HepG2 (cell line): ENCODE data around the gene ZNF281. TPM values are rescaled to one million over a fixed set of nuclear protein-coding genes. Genes with fewer than 3 reads are reported as not detected.

ENCODE experiments used
- ATAC-seq: fragments of 200-7000 bp; cut with Tn5 transposase; 3 replicates; pipeline ENCODE4 v1.9.1; 2020; ENCODE audit warnings: mild to moderate bottlenecking, moderate library complexity
- BruUV-seq: library from RNA; stranded (reverse); fragments of 400-500 nt; replicated peaks from 2 replicates; lab custom pipeline; 2021; lab: Mats Ljungman, UMichigan
- CTCF ChIA-PET: fragments of 300-600 bp; formaldehyde crosslinking; extraction: SDS; loops from one replicate; lab custom pipeline; 2021; ENCODE audit warnings: low total read pairs, inconsistent platforms, low intra/inter-chr PET ratio; lab: Yijun Ruan, JAX
- POLR2A ChIA-PET: fragments of 350-600 bp; sonication (Branson Sonifier 250); formaldehyde crosslinking; loops from one replicate; lab custom pipeline; 2020; ENCODE audit warnings: antibody characterized with exemption, inconsistent platforms; lab: Yijun Ruan, JAX
- DNase-seq: peaks from one replicate; pipeline ENCODE4 v3.0.0-alpha.2; 2015; ENCODE audit warnings: low spot score
- FAIRE-seq: peaks from 3 replicates; lab custom pipeline; 2011; peaks lifted over from hg19 to GRCh38; lab: Jason Lieb, UNC
- H2AFZ ChIP-seq: one replicate; pipeline ENCODE4 v1.6.1; 2011; ENCODE audit warnings: low read length, inconsistent platforms
- H3K27ac ChIP-seq: fragments of 300-600 bp; 3 replicates; pipeline ENCODE4 v1.8.0; 2011; ENCODE audit warnings: mixed run types, mild to moderate bottlenecking, mixed read lengths, low read length, inconsistent platforms; ENCODE audit not compliant: insufficient read depth; ENCODE audit errors: extremely low read length
- H3K27me3 ChIP-seq, 2 experiments: fragments of 200-600 bp in 1 of 2; 2 replicates in 1 of 2; 3 replicates in 1 of 2; pipeline versions ENCODE4 v1.6.0 to v1.8.0; 2011; ENCODE audit warnings: low read length in 2 of 2, mild to moderate bottlenecking in 2 of 2, moderate library complexity in 2 of 2, inconsistent platforms in 1 of 2; ENCODE audit not compliant: insufficient read depth in 2 of 2, control insufficient read depth in 1 of 2
- H3K36me3 ChIP-seq, 2 experiments: fragments of 200-600 bp in 1 of 2; replicated peaks in 1 of 2; 2 replicates in 1 of 2; 3 replicates in 1 of 2; pipeline versions ENCODE4 v1.5.1 to v1.8.0; 2011; ENCODE audit warnings: low read length in 2 of 2, inconsistent platforms in 1 of 2; ENCODE audit not compliant: insufficient read depth in 2 of 2, control insufficient read depth in 1 of 2
- H3K4me1 ChIP-seq: 2 replicates; pipeline ENCODE4 v1.5.1; 2012; ENCODE audit warnings: low read length, inconsistent platforms; ENCODE audit not compliant: insufficient read depth
- H3K4me2 ChIP-seq: 2 replicates; pipeline ENCODE4 v1.6.0; 2011; ENCODE audit warnings: low read depth, low read length, inconsistent platforms
- H3K4me3 ChIP-seq, 3 experiments: fragments of 200-600 bp in 1 of 3; sonication (generic), shearing (Covaris generic) in 1 of 3; replicated peaks in 1 of 3; 2 replicates each; pipeline ENCODE4 v1.5.1; 2011 to 2016; ENCODE audit warnings: low read length in 3 of 3, inconsistent platforms in 2 of 3, low read depth in 2 of 3, mild to moderate bottlenecking in 2 of 3, control low read depth in 1 of 3, mixed read lengths in 1 of 3; ENCODE audit not compliant: insufficient read depth in 1 of 3
- H3K79me2 ChIP-seq: one replicate; pipeline ENCODE4 v1.6.1; 2011; ENCODE audit warnings: low read length, inconsistent platforms; ENCODE audit not compliant: insufficient read depth
- H3K9ac ChIP-seq: 2 replicates; pipeline ENCODE4 v1.6.0; 2011; ENCODE audit warnings: mild to moderate bottlenecking, low read depth, low read length, inconsistent platforms; ENCODE audit not compliant: insufficient read depth
- H3K9me3 ChIP-seq: 2 replicates; pipeline ENCODE4 v1.5.1; 2012; ENCODE audit warnings: mild to moderate bottlenecking, low read length
- H4K20me1 ChIP-seq: 2 replicates; pipeline ENCODE4 v1.6.0; 2011; ENCODE audit warnings: inconsistent platforms, mild to moderate bottlenecking, low read length, moderate library complexity; ENCODE audit not compliant: insufficient read depth
- HNRNPLL ChIP-seq: fragments of 200-400 bp; formaldehyde crosslinking; IDR thresholded peaks from 2 replicates; pipeline ENCODE4 v1.6.1; 2017; ENCODE audit warnings: mild to moderate bottlenecking, low read depth, low read length; ENCODE audit not compliant: poor library complexity, severe bottlenecking
- IKZF4 ChIP-seq: sonication (generic); formaldehyde crosslinking; IDR thresholded peaks from 2 replicates; pipeline ENCODE4 v1.5.1; 2020; ENCODE audit warnings: borderline replicate concordance, mild to moderate bottlenecking, low read depth, missing genetic modification reagents; ENCODE audit errors: not compliant biosample characterization
- JUNB ChIP-seq: sonication (generic); formaldehyde crosslinking; IDR thresholded peaks from 2 replicates; pipeline ENCODE4 v1.8.0; 2022; ENCODE audit warnings: missing genetic modification reagents, mild to moderate bottlenecking, borderline replicate concordance
- KLF15 ChIP-seq: sonication (generic); formaldehyde crosslinking; IDR thresholded peaks from 2 replicates; pipeline ENCODE4 v1.8.1; 2023; ENCODE audit warnings: borderline replicate concordance, mild to moderate bottlenecking, inconsistent platforms, missing genetic modification reagents, mixed read lengths
- KLF9 ChIP-seq: IDR thresholded peaks from 2 replicates; pipeline ENCODE4 v1.6.1; 2016; ENCODE audit warnings: low read depth
- MAFF ChIP-seq: IDR thresholded peaks from 2 replicates; pipeline ENCODE4 v1.6.1; 2011; ENCODE audit warnings: low read depth, low read length, improper control_type of control experiment
- MAFK ChIP-seq, 2 experiments: IDR thresholded peaks in 1 of 2; conservative IDR thresholded peaks in 1 of 2; 2 replicates each; pipeline ENCODE4 v1.6.1; 2011; ENCODE audit warnings: improper control_type of control experiment in 2 of 2, low read length in 2 of 2
- NFYB ChIP-seq: sonication (generic); formaldehyde crosslinking; IDR thresholded peaks from 2 replicates; pipeline ENCODE4 v1.4.0; 2020; ENCODE audit warnings: missing genetic modification reagents
- ZBTB8A ChIP-seq: sonication (generic); formaldehyde crosslinking; IDR thresholded peaks from 2 replicates; pipeline ENCODE4 v1.4.0; 2020; ENCODE audit warnings: mild to moderate bottlenecking, low read depth, missing genetic modification reagents, borderline replicate concordance
- ZNF326 ChIP-seq: sonication (generic); formaldehyde crosslinking; IDR thresholded peaks from 2 replicates; pipeline ENCODE4 v1.4.0; 2020; ENCODE audit warnings: missing genetic modification reagents, borderline replicate concordance
- ZNF34 ChIP-seq: sonication (generic); formaldehyde crosslinking; IDR thresholded peaks from 2 replicates; pipeline ENCODE4 v1.4.0; 2020; ENCODE audit warnings: mild to moderate bottlenecking, missing genetic modification reagents, borderline replicate concordance
- ZNF44 ChIP-seq: sonication (generic); formaldehyde crosslinking; IDR thresholded peaks from 2 replicates; pipeline ENCODE4 v1.5.1; 2020; ENCODE audit warnings: mild to moderate bottlenecking, missing genetic modification reagents
- ZNF616 ChIP-seq: sonication (generic); formaldehyde crosslinking; IDR thresholded peaks from 2 replicates; pipeline ENCODE4 v1.5.0; 2020; ENCODE audit warnings: low read depth, mild to moderate bottlenecking, missing genetic modification reagents
- ZNF883 ChIP-seq: sonication (generic); formaldehyde crosslinking; IDR thresholded peaks from 2 replicates; pipeline ENCODE4 v1.5.1; 2020; ENCODE audit warnings: mild to moderate bottlenecking, missing genetic modification reagents; ENCODE audit errors: not compliant biosample characterization
- WGBS: methylation state at CpG from one replicate; pipeline ENCODE4 v1.1.6; 2017; ENCODE audit warnings: low lambda C conversion rate; 5-methylcytosine and 5-hydroxymethylcytosine counted together
- in situ Hi-C: cut with HindIII; loops from 2 replicates; pipeline ENCODE4 v1.10.0; 2017; ENCODE audit warnings: low pct_unique_long_range_greater_than_20kb; ENCODE audit not compliant: extremely low pct_ligation_motif_present
- intact Hi-C: fragments of 100-400 bp; cut with micrococcal nuclease; formaldehyde crosslinking; loops from one replicate; pipeline ENCODE4 v1.10.0; 2022; ENCODE audit not compliant: unreplicated experiment
- polyA plus RNA-seq, 8 experiments: library from polyadenylated mRNA; depleted of rRNA in 3 of 8; stranded (reverse) in 7 of 8; unstranded in 1 of 8; fragments of >200 nt; fragmentation: Illumina TruSeq in 4 of 8; extraction: Trizol in 4 of 8; gene quantifications; 2 replicates each; pipeline versions ENCODE4 v1.2.1 to v1.2.3, GENCODE V29; 2011 to 2016; ENCODE audit warnings: low read depth in 4 of 8, missing spikeins in 1 of 8, mixed read lengths in 1 of 8; ENCODE audit not compliant: insufficient read depth in 1 of 8
- total RNA-seq, 5 experiments: library from RNA; depleted of rRNA; stranded (reverse); fragments of >200 nt; fragmentation: Illumina TruSeq; extraction: Trizol; gene quantifications; 2 replicates each; pipeline ENCODE4 v1.2.3, GENCODE V29; 2016; ENCODE audit warnings: low read depth in 1 of 5
- TF ChIP-seq, protein P1 (sequence below): sonication (generic); formaldehyde crosslinking; IDR thresholded peaks from 2 replicates; pipeline ENCODE4 v1.4.0; 2020; ENCODE audit warnings: missing genetic modification reagents, borderline replicate concordance
- TF ChIP-seq, protein P2 (sequence below): sonication (generic); formaldehyde crosslinking; IDR thresholded peaks from 2 replicates; pipeline ENCODE4 v1.5.0; 2020; ENCODE audit warnings: mild to moderate bottlenecking, missing genetic modification reagents

The ZNF281 gene
- total and polyA plus RNA-seq, 2 of the 13 experiments (the other 11 are each of a cell fraction or from before 2014, with no cell fraction given) = 7.7 to 20.6 TPM

DNA sequence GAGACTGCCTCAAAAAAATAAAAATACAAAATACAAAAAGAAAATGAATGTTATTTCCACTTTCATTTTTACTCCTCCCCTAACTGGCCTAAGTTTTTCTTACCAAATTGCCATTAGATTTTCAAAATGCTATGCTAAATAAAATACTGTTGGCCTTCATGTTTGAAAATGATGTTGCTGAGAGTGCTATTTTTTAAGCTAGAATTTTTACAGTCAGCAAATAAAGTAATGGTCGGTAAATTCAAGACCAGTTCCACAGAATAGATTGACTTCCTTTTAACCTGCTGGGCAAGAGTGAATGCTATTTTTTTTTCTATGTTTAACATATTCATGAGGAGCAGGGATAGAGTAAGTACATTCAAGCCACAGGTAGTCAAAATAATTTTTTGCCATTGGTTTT, 31.7 kb downstream of the ZNF281 start:
- Histone ChIP-seq H3K4me3 (no peak overlapping the region), H2AFZ (no peak overlapping the region), H3K79me2 (no peaks in the 10 kb centered on the region), H3K9me3 (no peaks in the 10 kb centered on the region), H3K4me1 (peaks cover 96% of the 10 kb centered on the region), H3K27me3 (no peaks in the 10 kb centered on the region), H3K36me3 (no peaks in the 10 kb centered on the region; a peak in 1 of 5 replicates), H3K9ac (no peak overlapping the region), H4K20me1 (no peaks in the 10 kb centered on the region), H3K4me2 (no peak overlapping the region), H3K27ac (no peak overlapping the region)
- no peak for ATAC-seq
- WGBS = 94% methylated on average over 1 of the region's 1 CpG
- in situ Hi-C loops (no loop called here), intact Hi-C loops (loop anchor here (10.0 kb wide), 1 partner anchor 63 kb away; no protein-coding TSS in a partner anchor)
- CTCF ChIA-PET = no interaction called here
- POLR2A ChIA-PET = no interaction called here
- FAIRE-seq = no peak
- no peak for DNase-seq
- peak; percentile 67 for TF ChIP-seq MAFF
- TF ChIP-seq MAFK (conservative IDR thresholded peaks at IDR 0.05 in 1 of 2, IDR thresholded peaks at IDR 0.05 in 1 of 2; ENCODE audit: low read length in 2 of 2) = peak; percentile 41 to 73; a peak in 3 of 4 replicates
- TF ChIP-seq ZNF44 = no peak
- BruUV-seq = no TSS peak

DNA sequence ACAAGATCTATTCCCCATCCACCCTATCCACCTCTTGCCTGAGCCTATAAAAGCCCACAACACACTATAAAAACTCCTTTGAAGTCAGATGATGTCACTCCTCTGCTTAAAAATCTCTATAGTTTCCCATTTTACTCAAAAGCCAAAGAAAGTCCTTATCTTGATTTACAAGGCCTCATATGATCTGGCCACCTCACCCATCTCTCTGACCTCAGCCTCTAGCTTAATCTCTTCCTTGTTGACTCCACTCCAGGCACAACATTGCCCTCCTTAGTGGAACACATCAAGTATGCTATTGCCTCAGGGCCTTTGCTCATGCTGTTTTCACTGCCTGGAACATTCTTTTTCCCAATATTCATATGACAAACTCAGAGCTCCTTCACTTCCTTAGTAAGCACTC, 33.3 kb downstream of the ZNF281 start:
- H3K27ac ChIP-seq = no peak overlapping the region
- no peak overlapping the region for H3K4me2 ChIP-seq
- H3K79me2 ChIP-seq = no peaks in the 10 kb centered on the region
- BruUV-seq = no TSS peak
- H3K4me3 ChIP-seq = no peak overlapping the region
- no peak for ATAC-seq
- ChIA-PET CTCF (no interaction called here), POLR2A (no interaction called here)
- H3K9me3 ChIP-seq = no peaks in the 10 kb centered on the region
- H3K36me3 ChIP-seq = no peaks in the 10 kb centered on the region; a peak in 1 of 5 replicates
- FAIRE-seq = no peak
- intact Hi-C loops = loop anchor here (10.0 kb wide), 1 partner anchor 62 kb away; no protein-coding TSS in a partner anchor
- no peak overlapping the region for H2AFZ ChIP-seq
- no peak overlapping the region for H3K9ac ChIP-seq
- peaks cover 96% of the 10 kb centered on the region for H3K4me1 ChIP-seq
- H4K20me1 ChIP-seq = no peaks in the 10 kb centered on the region
- no peak for DNase-seq
- in situ Hi-C loops = no loop called here
- no peaks in the 10 kb centered on the region for H3K27me3 ChIP-seq
- no peak for TF ChIP-seq KLF9 (CRISPR knock-in tag)
- no peak for TF ChIP-seq JUNB (CRISPR knock-in tag)
- TF ChIP-seq ZNF34 (CRISPR knock-in tag) = no peak
- no peak for TF ChIP-seq HNRNPLL
- no peak for TF ChIP-seq KLF15 (CRISPR knock-in tag)
- TF ChIP-seq ZNF883 = no peak
- TF ChIP-seq ZNF616 (CRISPR knock-in tag) = no peak
- TF ChIP-seq ZBTB8A (CRISPR knock-in tag) = no peak
- no peak for TF ChIP-seq ZNF326 (CRISPR knock-in tag)
- TF ChIP-seq, protein P1, sequence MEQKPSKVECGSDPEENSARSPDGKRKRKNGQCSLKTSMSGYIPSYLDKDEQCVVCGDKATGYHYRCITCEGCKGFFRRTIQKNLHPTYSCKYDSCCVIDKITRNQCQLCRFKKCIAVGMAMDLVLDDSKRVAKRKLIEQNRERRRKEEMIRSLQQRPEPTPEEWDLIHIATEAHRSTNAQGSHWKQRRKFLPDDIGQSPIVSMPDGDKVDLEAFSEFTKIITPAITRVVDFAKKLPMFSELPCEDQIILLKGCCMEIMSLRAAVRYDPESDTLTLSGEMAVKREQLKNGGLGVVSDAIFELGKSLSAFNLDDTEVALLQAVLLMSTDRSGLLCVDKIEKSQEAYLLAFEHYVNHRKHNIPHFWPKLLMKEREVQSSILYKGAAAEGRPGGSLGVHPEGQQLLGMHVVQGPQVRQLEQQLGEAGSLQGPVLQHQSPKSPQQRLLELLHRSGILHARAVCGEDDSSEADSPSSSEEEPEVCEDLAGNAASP (CRISPR knock-in tag) = no peak
- no peak for TF ChIP-seq IKZF4 (CRISPR knock-in tag)
- TF ChIP-seq NFYB (CRISPR knock-in tag) = no peak
- TF ChIP-seq, protein P2, sequence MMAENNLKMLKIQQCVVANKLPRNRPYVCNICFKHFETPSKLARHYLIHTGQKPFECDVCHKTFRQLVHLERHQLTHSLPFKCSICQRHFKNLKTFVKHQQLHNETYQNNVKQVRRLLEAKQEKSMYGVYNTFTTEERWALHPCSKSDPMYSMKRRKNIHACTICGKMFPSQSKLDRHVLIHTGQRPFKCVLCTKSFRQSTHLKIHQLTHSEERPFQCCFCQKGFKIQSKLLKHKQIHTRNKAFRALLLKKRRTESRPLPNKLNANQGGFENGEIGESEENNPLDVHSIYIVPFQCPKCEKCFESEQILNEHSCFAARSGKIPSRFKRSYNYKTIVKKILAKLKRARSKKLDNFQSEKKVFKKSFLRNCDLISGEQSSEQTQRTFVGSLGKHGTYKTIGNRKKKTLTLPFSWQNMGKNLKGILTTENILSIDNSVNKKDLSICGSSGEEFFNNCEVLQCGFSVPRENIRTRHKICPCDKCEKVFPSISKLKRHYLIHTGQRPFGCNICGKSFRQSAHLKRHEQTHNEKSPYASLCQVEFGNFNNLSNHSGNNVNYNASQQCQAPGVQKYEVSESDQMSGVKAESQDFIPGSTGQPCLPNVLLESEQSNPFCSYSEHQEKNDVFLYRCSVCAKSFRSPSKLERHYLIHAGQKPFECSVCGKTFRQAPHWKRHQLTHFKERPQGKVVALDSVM (CRISPR knock-in tag) = no peak
